EL (cell line): ENCODE results near the gene ST8SIA1.
"Not testable (repeated sequence)": the region's sequence is repeated elsewhere in the genome, so short reads cannot be mapped to it uniquely, and the experiment has no call there.

ENCODE experiments used
- DNase-seq: peaks from one replicate; pipeline ENCODE4 v3.0.0-alpha.2; 2016

The ST8SIA1 gene

GRCh38 chr12:22160396-22161003 is 174.0 kb downstream of the ST8SIA1 start:
- no peak for DNase-seq

- not testable (repeated sequence) for DNase-seq
Observed at GRCh38 chr12:22149286-22149685, 185.2 kb downstream of the ST8SIA1 start.

DNA sequence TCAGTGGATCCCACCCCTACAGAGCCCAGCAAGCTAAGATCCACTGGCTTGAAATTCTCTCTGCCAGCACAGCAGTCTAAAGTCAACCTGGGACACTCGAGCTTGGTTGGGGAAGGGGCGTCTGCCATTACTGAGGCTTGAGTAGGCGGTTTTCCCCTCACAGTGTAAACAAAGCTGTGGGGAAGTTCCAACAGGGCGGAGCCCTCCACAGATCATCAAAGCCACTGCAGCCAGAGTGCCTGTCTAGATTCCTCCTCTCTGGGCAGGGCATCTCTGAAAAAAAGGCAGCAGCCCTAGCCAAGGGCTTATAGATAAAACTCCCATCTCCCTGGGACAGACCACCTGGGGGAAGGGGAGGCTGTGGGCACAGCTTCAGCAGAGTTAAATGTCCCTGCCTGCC is 187.8 kb downstream of the ST8SIA1 start:
- DNase-seq = not testable (repeated sequence)
